ENCODE results near the gene TMEM183A. TPM values are rescaled to one million over a fixed set of nuclear protein-coding genes. Genes with fewer than 3 reads are reported as not detected.

TMEM183A gene
- total RNA-seq, 1 experiment from 2014 or later: 108 TPM

- DNase-seq (ENCODE audit: low spot score): no peak
Observed at GRCh38 chr1:203045821-203046594, 38.8 kb downstream of the TMEM183A start.

GRCh38 chr1:203046984-203047630 lies 39.9 kb downstream of the TMEM183A start:
- DNase-seq (ENCODE audit: low spot score): peak; percentile 90

GRCh38 chr1:203048086-203048485 lies 40.9 kb downstream of the TMEM183A start:
- DNase-seq (ENCODE audit: low spot score): no peak

GRCh38 chr1:203048555-203049051 lies 41.4 kb downstream of the TMEM183A start:
- no peak for DNase-seq (ENCODE audit: low spot score)

GRCh38 chr1:203049077-203049476 lies 41.9 kb downstream of the TMEM183A start:
- no peak for DNase-seq (ENCODE audit: low spot score)

- no peak for DNase-seq (ENCODE audit: low spot score)
Observed at GRCh38 chr1:203049576-203050180, 42.5 kb downstream of the TMEM183A start.

- DNase-seq (ENCODE audit: low spot score): no peak
Observed at GRCh38 chr1:203050826-203051225, 43.7 kb downstream of the TMEM183A start.

- no peak for DNase-seq (ENCODE audit: low spot score)
Observed at GRCh38 chr1:203051841-203052324, 44.7 kb downstream of the TMEM183A start.

GRCh38 chr1:203052601-203053000 lies 45.4 kb downstream of the TMEM183A start:
- DNase-seq (ENCODE audit: low spot score): no peak

GRCh38 chr1:203054184-203054583 lies 47.0 kb downstream of the TMEM183A start:
- no peak for DNase-seq (ENCODE audit: low spot score)

GRCh38 chr1:203054642-203055041 lies 47.5 kb downstream of the TMEM183A start:
- DNase-seq (ENCODE audit: low spot score): no peak

GRCh38 chr1:203055161-203055799 lies 48.1 kb downstream of the TMEM183A start:
- no peak for DNase-seq (ENCODE audit: low spot score)

GRCh38 chr1:203056012-203056411 lies 48.8 kb downstream of the TMEM183A start:
- no peak for DNase-seq (ENCODE audit: low spot score)

GRCh38 chr1:203056516-203056915 lies 49.3 kb downstream of the TMEM183A start:
- DNase-seq (ENCODE audit: low spot score): no peak

GRCh38 chr1:203057911-203058675 lies 50.9 kb downstream of the TMEM183A start:
- DNase-seq (ENCODE audit: low spot score): no peak

GRCh38 chr1:203058676-203058935 lies 51.4 kb downstream of the TMEM183A start:
- no peak for DNase-seq (ENCODE audit: low spot score)

GRCh38 chr1:203059485-203059884 lies 52.3 kb downstream of the TMEM183A start:
- DNase-seq (ENCODE audit: low spot score): no peak

- DNase-seq (ENCODE audit: low spot score): no peak
Observed at GRCh38 chr1:203060115-203060514, 52.9 kb downstream of the TMEM183A start.

GRCh38 chr1:203063287-203063686 lies 56.1 kb downstream of the TMEM183A start:
- no peak for DNase-seq (ENCODE audit: low spot score)

- no peak for DNase-seq (ENCODE audit: low spot score)
Observed at GRCh38 chr1:203065191-203065590, 58.0 kb downstream of the TMEM183A start.

GRCh38 chr1:203065986-203066385 lies 58.8 kb downstream of the TMEM183A start:
- no peak for DNase-seq (ENCODE audit: low spot score)

GRCh38 chr1:203066965-203067364 lies 59.8 kb downstream of the TMEM183A start:
- no peak for DNase-seq (ENCODE audit: low spot score)
